Neuron (in vitro differentiated cells): Measurements from ENCODE around the gene MEOX2.

Experiments used
- H2AFZ ChIP-seq: one replicate; pipeline ENCODE4 v1.6.1; 2013; ENCODE audit warnings: low read depth, mild to moderate bottlenecking, inconsistent platforms, low read length, moderate library complexity
- H3K27me3 ChIP-seq: one replicate; pipeline ENCODE4 v1.6.1; 2013; ENCODE audit warnings: low read length; ENCODE audit not compliant: insufficient read depth
- H3K36me3 ChIP-seq: one replicate; pipeline ENCODE4 v1.6.1; 2013; ENCODE audit warnings: low read length; ENCODE audit not compliant: insufficient read depth
- H3K4me1 ChIP-seq: one replicate; pipeline ENCODE4 v1.6.1; 2013; ENCODE audit warnings: low read length; ENCODE audit not compliant: insufficient read depth
- H3K4me3 ChIP-seq: 2 replicates; pipeline ENCODE4 v1.5.1; 2013; ENCODE audit warnings: mild to moderate bottlenecking, low read length, moderate library complexity
- H3K9me3 ChIP-seq: one replicate; pipeline ENCODE4 v1.6.1; 2013; ENCODE audit warnings: low read length

The MEOX2 gene

DNA sequence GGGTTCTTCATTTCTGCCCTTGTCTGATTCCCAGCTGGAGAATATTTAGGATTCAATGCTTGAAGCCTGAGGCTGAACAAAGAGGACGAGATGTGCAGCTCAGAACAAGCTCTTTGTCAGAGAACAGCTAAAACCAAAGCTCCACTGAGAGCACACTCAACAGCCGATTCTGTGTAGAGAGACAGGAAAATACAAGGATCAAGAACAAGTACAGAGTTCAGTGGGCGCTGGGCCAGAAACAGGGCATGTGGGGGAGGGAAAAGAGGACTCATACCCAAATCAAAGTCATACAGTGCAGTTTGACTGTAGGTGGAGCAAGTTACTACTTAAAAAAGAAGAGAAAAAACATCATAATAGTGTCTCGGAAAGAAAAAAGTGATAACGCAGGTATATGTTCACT, 124.6 kb downstream of the MEOX2 start, which contains the start of gene AGMO:
AGMO (minus strand) TSS at position 181 of the 400 bp plus-strand sequence.
- peak within 1 kb of the TSS; percentile 62 for H2AFZ ChIP-seq
- H3K4me1 ChIP-seq = peaks cover 2% of the 10 kb centered on the region
- no peak within 1 kb of the TSS for H3K4me3 ChIP-seq
- H3K36me3 ChIP-seq = no peaks in the 10 kb centered on the region
- no peaks in the 10 kb centered on the region for H3K9me3 ChIP-seq
- no peaks in the 10 kb centered on the region for H3K27me3 ChIP-seq
